Nephron (organoid): ENCODE measurements around the gene CDC6.

ENCODE experiments used
- H3K27ac Mint-ChIP-seq, 3 experiments: 2 replicates each; pipeline ENCODE4 v1.8.0; 2020; ENCODE audit warnings: mixed read lengths in 3 of 3, mild to moderate bottlenecking in 2 of 3, moderate library complexity in 1 of 3
- H3K27me3 Mint-ChIP-seq: 2 replicates; pipeline ENCODE4 v1.8.0; 2021; ENCODE audit warnings: low read depth, mild to moderate bottlenecking, moderate library complexity, mixed read lengths
- H3K36me3 Mint-ChIP-seq: 2 replicates; pipeline ENCODE4 v1.8.0; 2020; ENCODE audit warnings: low read depth, mixed read lengths
- H3K4me1 Mint-ChIP-seq: 2 replicates; pipeline ENCODE4 v1.8.0; 2020; ENCODE audit warnings: mixed read lengths
- H3K4me3 Mint-ChIP-seq, 3 experiments: 2 replicates each; pipeline ENCODE4 v1.8.0; 2020; ENCODE audit warnings: mild to moderate bottlenecking in 3 of 3, mixed read lengths in 3 of 3, moderate library complexity in 2 of 3
- H3K9me3 Mint-ChIP-seq: 2 replicates; pipeline ENCODE4 v1.8.0; 2020; ENCODE audit warnings: mixed read lengths
- CTCF ChIP-seq, 3 experiments: fragments of 200-600 bp; sonication (generic); IDR thresholded peaks; one replicate each; pipeline ENCODE4 v1.5.0; 2021; ENCODE audit warnings: antibody characterized with exemption in 3 of 3; ENCODE audit not compliant: unreplicated experiment in 3 of 3

CDC6 gene

GRCh38 chr17:40287494-40288369 lies at the start of gene CDC6:
Gene CDC6 (plus strand): TSS chr17:40287879. CDS start chr17:40289421, 1,542 bp downstream.
- peaks cover 9% of the 10 kb centered on the region for H3K36me3 Mint-ChIP-seq
- no peaks in the 10 kb centered on the region for H3K27me3 Mint-ChIP-seq
- H3K4me3 Mint-ChIP-seq: peak within 1 kb of the TSS; percentile 91 to 96 (median 96)
- H3K9me3 Mint-ChIP-seq: no peaks in the 10 kb centered on the region
- peak within 1 kb of the TSS; percentile 31 to 91 (median 85) for H3K27ac Mint-ChIP-seq
- TF ChIP-seq CTCF (IDR thresholded peaks at IDR 0.05; ENCODE audit: unreplicated experiment in 3 of 3): no peak
- peaks cover 27% of the 10 kb centered on the region for H3K4me1 Mint-ChIP-seq

GRCh38 chr17:40241252-40241834 lies 46.3 kb upstream of the CDC6 start:
- Mint-ChIP-seq H3K9me3 (no peaks in the 10 kb centered on the region), H3K36me3 (peaks cover 13% of the 10 kb centered on the region), H3K27me3 (no peaks in the 10 kb centered on the region), H3K4me1 (peaks cover 12% of the 10 kb centered on the region), H3K27ac (peak overlapping the region in 1 of 3 experiments; percentile 33), H3K4me3 (no peak overlapping the region)
- no peak for TF ChIP-seq CTCF (IDR thresholded peaks at IDR 0.05; ENCODE audit: unreplicated experiment in 3 of 3)

GRCh38 chr17:40242774-40243173 lies 44.9 kb upstream of the CDC6 start:
- H3K9me3 Mint-ChIP-seq: no peaks in the 10 kb centered on the region
- no peak overlapping the region for H3K27ac Mint-ChIP-seq
- peaks cover 12% of the 10 kb centered on the region for H3K4me1 Mint-ChIP-seq
- no peaks in the 10 kb centered on the region for H3K27me3 Mint-ChIP-seq
- TF ChIP-seq CTCF (IDR thresholded peaks at IDR 0.05; ENCODE audit: unreplicated experiment in 3 of 3): no peak
- no peak overlapping the region for H3K4me3 Mint-ChIP-seq
- H3K36me3 Mint-ChIP-seq: peaks cover 7% of the 10 kb centered on the region

- H3K36me3 Mint-ChIP-seq: peaks cover 7% of the 10 kb centered on the region
- H3K27ac Mint-ChIP-seq: no peak overlapping the region
- TF ChIP-seq CTCF (IDR thresholded peaks at IDR 0.05; ENCODE audit: unreplicated experiment in 3 of 3): no peak
- no peak overlapping the region for H3K4me3 Mint-ChIP-seq
- H3K9me3 Mint-ChIP-seq: no peaks in the 10 kb centered on the region
- peaks cover 12% of the 10 kb centered on the region for H3K4me1 Mint-ChIP-seq
- no peaks in the 10 kb centered on the region for H3K27me3 Mint-ChIP-seq
Observed at GRCh38 chr17:40243761-40244160, 43.9 kb upstream of the CDC6 start.

- no peaks in the 10 kb centered on the region for H3K9me3 Mint-ChIP-seq
- H3K27me3 Mint-ChIP-seq: no peaks in the 10 kb centered on the region
- peaks cover 17% of the 10 kb centered on the region for H3K4me1 Mint-ChIP-seq
- peaks cover 7% of the 10 kb centered on the region for H3K36me3 Mint-ChIP-seq
- H3K27ac Mint-ChIP-seq: no peak overlapping the region
- H3K4me3 Mint-ChIP-seq: no peak overlapping the region
- no peak for TF ChIP-seq CTCF (IDR thresholded peaks at IDR 0.05; ENCODE audit: unreplicated experiment in 3 of 3)
Observed at GRCh38 chr17:40244255-40244654, 43.4 kb upstream of the CDC6 start.
